ENCODE data around the gene FAM124A. TPM values are rescaled to one million over a fixed set of nuclear protein-coding genes. Genes with fewer than 3 reads are reported as not detected.

The FAM124A gene
- total RNA-seq, 2 donors from 2014 or later: 49.7 to 56.6 TPM

DNA sequence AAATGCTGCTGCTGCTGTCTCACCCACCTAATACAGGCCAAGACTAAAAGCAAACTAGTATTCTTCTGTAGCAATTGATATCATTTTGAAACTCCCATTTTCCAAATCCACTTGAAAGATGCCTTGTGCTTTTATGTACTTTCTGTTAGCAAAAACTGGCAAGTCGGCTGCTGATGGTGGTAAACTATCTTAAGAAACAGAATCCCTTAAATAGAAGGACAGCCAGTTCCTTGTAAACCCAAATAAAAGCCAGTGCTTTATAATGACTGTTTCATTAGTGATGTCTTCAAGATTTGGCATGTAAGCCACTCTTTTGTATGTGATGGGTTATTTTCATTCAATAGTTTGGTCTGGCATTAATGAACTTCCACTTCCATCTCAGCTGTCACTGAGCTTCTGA, 5.2 kb downstream of the FAM124A start:
- no peak overlapping the region for H3K4me3 ChIP-seq (ENCODE audit: low read length)
- peaks cover 58% of the 10 kb centered on the region for H3K36me3 ChIP-seq (ENCODE audit: control insufficient read depth, insufficient read depth, low read length)
- Mint-ChIP-seq H3K27me3 (ENCODE audit: insufficient read depth) (no peaks in the 10 kb centered on the region), H3K36me3 (ENCODE audit: low read depth) (peaks cover 39% of the 10 kb centered on the region), H3K27ac (no peak overlapping the region), H3K4me1 (peaks cover 58% of the 10 kb centered on the region), H3K9me3 (no peaks in the 10 kb centered on the region), H3K4me3 (no peak overlapping the region)
- H3K27me3 ChIP-seq (ENCODE audit: control insufficient read depth, insufficient read depth, low read length, poor library complexity, severe bottlenecking): no peaks in the 10 kb centered on the region
- TF ChIP-seq, protein P1, sequence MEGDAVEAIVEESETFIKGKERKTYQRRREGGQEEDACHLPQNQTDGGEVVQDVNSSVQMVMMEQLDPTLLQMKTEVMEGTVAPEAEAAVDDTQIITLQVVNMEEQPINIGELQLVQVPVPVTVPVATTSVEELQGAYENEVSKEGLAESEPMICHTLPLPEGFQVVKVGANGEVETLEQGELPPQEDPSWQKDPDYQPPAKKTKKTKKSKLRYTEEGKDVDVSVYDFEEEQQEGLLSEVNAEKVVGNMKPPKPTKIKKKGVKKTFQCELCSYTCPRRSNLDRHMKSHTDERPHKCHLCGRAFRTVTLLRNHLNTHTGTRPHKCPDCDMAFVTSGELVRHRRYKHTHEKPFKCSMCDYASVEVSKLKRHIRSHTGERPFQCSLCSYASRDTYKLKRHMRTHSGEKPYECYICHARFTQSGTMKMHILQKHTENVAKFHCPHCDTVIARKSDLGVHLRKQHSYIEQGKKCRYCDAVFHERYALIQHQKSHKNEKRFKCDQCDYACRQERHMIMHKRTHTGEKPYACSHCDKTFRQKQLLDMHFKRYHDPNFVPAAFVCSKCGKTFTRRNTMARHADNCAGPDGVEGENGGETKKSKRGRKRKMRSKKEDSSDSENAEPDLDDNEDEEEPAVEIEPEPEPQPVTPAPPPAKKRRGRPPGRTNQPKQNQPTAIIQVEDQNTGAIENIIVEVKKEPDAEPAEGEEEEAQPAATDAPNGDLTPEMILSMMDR (conservative IDR thresholded peaks at IDR 0.05): no peak
- H3K27ac ChIP-seq (ENCODE audit: low read depth, low read length): no peak overlapping the region
- WGBS, 2 experiments (ENCODE audit: insufficient coverage in 1 of 2, insufficient read length in 1 of 2): 83% methylated on average over 1 of the region's 1 CpG; no CpG with 5 or more reads in 1 of the 2 experiments
- peaks cover 20% of the 10 kb centered on the region for H3K4me1 ChIP-seq (ENCODE audit: control insufficient read depth, insufficient read depth, low read length)
- no peaks in the 10 kb centered on the region for H3K9me3 ChIP-seq (ENCODE audit: control insufficient read depth, low read length)
- H3K9ac ChIP-seq (ENCODE audit: extremely low read depth, low read length, poor library complexity, severe bottlenecking): no peak overlapping the region
- DNase-seq: no peak

DNA sequence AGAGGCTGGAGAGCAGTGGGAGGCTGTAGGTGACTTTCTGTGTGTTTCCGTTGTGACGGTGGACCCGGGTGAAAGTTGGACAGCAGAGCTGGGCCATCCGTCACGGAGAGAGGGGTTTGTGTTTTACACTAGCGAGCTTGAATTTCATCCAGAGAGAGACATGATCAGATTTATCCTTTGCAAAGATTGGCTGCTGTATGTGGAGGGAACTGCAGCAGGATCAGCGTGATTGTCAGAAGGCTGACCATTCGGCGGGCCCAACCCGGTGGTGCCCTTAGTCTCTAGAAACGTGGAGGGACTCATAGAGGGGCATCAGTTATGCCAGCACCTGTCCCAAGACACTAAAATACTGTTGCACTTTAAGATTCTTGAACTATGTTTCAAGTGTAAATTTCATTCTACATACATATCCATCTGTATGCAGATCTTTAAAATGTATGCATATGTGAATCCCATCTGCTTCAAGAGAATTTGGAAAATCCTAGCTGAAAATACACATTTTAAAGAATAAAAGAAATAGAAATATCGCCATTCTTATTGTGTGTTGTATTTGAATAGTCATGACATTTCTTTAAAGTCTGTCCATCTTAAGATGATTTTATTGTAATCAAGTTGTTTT, 7.0 kb downstream of the FAM124A start:
- H3K27ac ChIP-seq (ENCODE audit: low read depth, low read length): no peak overlapping the region
- H3K4me1 ChIP-seq (ENCODE audit: control insufficient read depth, insufficient read depth, low read length): peaks cover 22% of the 10 kb centered on the region
- Mint-ChIP-seq H3K4me3 (no peak overlapping the region), H3K27ac (no peak overlapping the region), H3K36me3 (ENCODE audit: low read depth) (peaks cover 56% of the 10 kb centered on the region), H3K27me3 (ENCODE audit: insufficient read depth) (no peaks in the 10 kb centered on the region), H3K4me1 (peaks cover 53% of the 10 kb centered on the region), H3K9me3 (no peaks in the 10 kb centered on the region)
- peaks cover 76% of the 10 kb centered on the region for H3K36me3 ChIP-seq (ENCODE audit: control insufficient read depth, insufficient read depth, low read length)
- no peak overlapping the region for H3K9ac ChIP-seq (ENCODE audit: extremely low read depth, low read length, poor library complexity, severe bottlenecking)
- TF ChIP-seq, protein P1 (conservative IDR thresholded peaks at IDR 0.05): no peak
- no peaks in the 10 kb centered on the region for H3K9me3 ChIP-seq (ENCODE audit: control insufficient read depth, low read length)
- WGBS, 2 experiments (ENCODE audit: insufficient coverage in 1 of 2, insufficient read length in 1 of 2): 91 to 97% methylated on average over 8 to 12 of the region's 12 CpGs
- peak; percentile 41 for DNase-seq
- H3K4me3 ChIP-seq (ENCODE audit: low read length): peak overlapping the region; percentile 26
- no peaks in the 10 kb centered on the region for H3K27me3 ChIP-seq (ENCODE audit: control insufficient read depth, insufficient read depth, low read length, poor library complexity, severe bottlenecking)

DNA sequence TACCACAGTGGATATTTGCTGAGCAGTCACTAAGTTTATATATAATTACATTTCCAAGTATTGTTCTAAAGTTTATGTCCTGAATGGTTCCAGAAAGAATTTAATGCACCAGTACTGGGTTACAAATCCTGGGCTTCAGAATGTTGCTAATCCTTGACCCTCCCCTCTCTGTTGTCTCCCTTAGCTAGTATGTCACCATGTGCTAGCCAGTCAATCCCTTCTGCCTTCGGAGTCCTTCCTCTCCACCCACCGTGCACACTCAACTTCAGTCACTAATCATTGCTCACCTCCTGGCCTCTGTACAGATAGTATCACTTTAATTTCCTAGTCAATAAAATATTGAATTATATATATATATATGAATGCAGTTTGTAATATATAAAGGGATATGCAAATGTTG, 7.5 kb downstream of the FAM124A start:
- no peak overlapping the region for H3K4me3 ChIP-seq (ENCODE audit: low read length)
- WGBS, 2 experiments (ENCODE audit: insufficient coverage in 1 of 2, insufficient read length in 1 of 2): 0 to 18% methylated on average over 1 to 2 of the region's 2 CpGs
- TF ChIP-seq, protein P1 (conservative IDR thresholded peaks at IDR 0.05): no peak

More for the DNA sequence above, 7.5 kb downstream of the FAM124A start:
- Mint-ChIP-seq H3K9me3 (no peaks in the 10 kb centered on the region), H3K27ac (no peak overlapping the region), H3K4me3 (no peak overlapping the region), H3K36me3 (ENCODE audit: low read depth) (peaks cover 58% of the 10 kb centered on the region), H3K4me1 (peaks cover 54% of the 10 kb centered on the region), H3K27me3 (ENCODE audit: insufficient read depth) (no peaks in the 10 kb centered on the region)
- Histone ChIP-seq H3K9me3 (ENCODE audit: control insufficient read depth, low read length) (no peaks in the 10 kb centered on the region), H3K27me3 (ENCODE audit: control insufficient read depth, insufficient read depth, low read length, poor library complexity, severe bottlenecking) (no peaks in the 10 kb centered on the region), H3K4me1 (ENCODE audit: control insufficient read depth, insufficient read depth, low read length) (peaks cover 22% of the 10 kb centered on the region), H3K9ac (ENCODE audit: extremely low read depth, low read length, poor library complexity, severe bottlenecking) (no peak overlapping the region), H3K27ac (ENCODE audit: low read depth, low read length) (no peak overlapping the region), H3K36me3 (ENCODE audit: control insufficient read depth, insufficient read depth, low read length) (peaks cover 80% of the 10 kb centered on the region)
- DNase-seq: peak; percentile 51

All from endodermal cell (in vitro differentiated cells).